GM18507 (cell line): ENCODE data around the gene FOXJ2.
"Not testable (repeated sequence)": the region's sequence is repeated elsewhere in the genome, so short reads cannot be mapped to it uniquely, and the experiment has no call there.

ENCODE experiments used
- DNase-seq: peaks from one replicate; pipeline ENCODE4 v3.0.0; 2011; ENCODE audit warnings: low read depth; ENCODE audit not compliant: insufficient read length; ENCODE audit errors: extremely low spot score
- FAIRE-seq: peaks from 2 replicates; lab custom pipeline; 2011; peaks lifted over from hg19 to GRCh38; lab: Jason Lieb, UNC

The FOXJ2 gene

DNA sequence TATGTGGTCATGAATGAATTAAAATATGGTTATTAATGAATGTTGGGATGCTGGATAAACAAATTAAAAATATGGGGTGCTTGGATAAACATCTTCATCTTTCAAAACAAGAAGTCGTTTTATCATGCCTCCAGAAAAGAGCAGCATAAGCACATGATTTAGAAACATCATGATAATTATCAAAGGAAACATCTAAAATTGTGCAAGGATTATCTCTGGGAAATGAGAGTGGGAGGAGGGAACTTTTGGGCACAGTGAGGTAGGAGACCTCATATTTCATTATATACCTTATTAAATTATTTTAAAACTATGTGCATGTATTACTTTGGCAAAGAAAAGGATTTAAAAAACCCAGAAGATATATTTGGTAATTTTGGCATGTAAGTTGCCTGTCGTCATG lies 24.8 kb downstream of the FOXJ2 start:
- DNase-seq, result no peak
- FAIRE-seq, result no peak

DNA sequence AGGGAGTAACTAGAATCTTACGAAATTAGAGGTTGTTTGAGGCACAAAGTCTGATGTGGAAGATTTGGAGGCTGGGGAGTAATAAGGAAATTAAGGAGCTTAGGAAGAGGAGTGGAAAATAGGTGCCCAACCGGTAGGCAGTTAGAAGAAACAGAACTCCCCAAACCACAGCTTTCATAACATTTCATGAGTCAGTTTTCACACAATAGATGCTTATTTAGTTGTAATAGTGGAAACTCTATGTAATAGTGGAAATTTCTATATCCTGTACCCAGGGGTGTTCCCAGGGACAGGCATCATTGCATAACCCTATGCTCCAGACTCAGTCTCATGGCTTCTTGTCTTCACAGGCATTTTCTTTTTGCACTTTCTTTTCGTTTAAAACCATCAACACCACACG lies 25.3 kb downstream of the FOXJ2 start:
- DNase-seq (no peak), FAIRE-seq (no peak)

DNA sequence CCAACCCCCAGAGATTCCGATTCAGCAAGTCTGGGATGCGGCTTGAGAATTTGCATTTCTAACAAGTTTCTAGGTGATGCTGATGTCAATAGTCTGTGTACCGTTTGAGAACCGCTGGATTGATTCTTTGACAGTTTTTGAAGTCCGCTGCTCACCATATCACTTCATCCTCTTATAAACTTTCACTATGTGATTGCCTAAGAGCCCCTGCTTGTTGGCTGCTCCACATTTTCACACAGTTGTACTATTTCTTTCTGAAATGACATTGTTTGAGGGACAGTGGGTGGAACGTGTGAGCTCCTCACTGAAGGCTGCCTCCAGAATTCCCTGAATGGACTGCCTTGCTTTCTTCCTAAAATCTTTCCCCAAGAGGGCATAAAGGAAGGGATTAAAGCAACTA lies 26.0 kb downstream of the FOXJ2 start:
- no peak for FAIRE-seq

DNA sequence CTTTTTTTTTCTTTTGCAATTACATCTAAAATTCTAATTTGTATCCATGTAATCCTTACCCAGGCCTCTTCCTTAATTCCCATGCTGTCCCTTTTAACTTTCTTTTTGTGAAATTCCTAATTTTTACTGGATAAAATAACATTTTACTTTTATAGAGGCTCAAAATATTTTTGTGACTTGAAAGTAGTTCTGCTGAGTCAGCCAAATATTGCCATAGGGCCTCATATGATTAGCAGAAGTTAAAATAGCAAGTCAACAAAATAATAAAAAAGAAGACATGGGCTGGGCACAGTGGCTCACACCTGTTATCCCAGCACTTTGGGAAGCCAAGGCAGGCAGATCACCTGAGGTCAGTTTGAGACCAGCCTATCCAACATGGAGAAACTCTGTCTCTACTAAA lies 31.6 kb downstream of the FOXJ2 start:
- FAIRE-seq, result no peak
- DNase-seq, result no peak

More for the DNA sequence above, 26.0 kb downstream of the FOXJ2 start:
- DNase-seq, result no peak

DNA sequence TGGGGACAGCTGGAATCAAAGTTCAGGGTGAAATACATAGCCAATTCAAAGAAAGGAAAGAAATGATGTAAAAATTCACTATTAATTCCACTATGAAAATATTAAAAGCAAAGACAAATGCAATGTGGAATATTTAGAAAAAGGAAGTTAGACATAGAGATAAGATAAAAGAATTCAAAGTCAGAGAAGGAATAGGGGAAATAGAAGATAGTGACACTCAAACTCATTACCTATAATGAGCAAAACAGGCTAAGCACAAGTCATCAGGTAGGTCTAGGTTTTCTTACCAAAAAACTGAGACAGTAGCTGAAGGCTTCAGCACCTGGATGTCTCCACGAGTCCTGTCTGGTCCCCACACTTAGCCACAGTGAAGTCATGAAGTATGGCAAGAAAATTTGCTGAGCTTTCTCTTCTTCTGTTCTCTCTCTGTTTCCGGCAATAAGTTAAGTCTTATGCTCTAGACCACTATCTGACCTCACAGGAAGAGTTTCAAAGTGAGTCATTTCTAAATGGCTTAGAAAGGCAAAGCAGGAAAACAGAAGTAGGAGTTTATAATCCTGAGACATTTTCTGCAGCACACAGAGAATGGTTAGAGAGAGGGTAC lies 33.6 kb downstream of the FOXJ2 start, which contains the start of gene C3AR1:
Gene C3AR1 (minus strand): TSS at position 369 of the 604 bp plus-strand sequence. CDS start 6,174 bp downstream, outside the sequence.
- FAIRE-seq (peak; percentile 81), DNase-seq (no peak)

DNA sequence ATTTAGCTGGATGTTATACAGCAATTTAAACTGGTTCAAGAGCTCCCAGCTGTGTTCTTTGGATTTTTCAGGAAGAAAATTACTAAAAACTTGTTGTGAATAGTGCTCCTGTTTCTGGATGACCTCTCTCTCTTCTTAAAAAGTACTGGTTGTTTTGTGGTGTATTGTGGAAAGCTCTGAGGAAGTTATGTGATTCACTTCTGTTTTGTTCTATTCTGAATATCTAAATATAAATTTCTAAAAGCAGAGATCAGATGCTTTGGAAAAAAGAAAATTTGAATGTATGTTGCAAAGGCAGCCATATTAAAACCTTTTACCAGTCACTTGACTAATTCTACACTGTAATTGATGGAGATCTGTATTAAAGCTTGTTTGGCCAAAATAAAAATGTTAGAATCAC lies 37.1 kb downstream of the FOXJ2 start:
- DNase-seq, result no peak
- no peak for FAIRE-seq

DNA sequence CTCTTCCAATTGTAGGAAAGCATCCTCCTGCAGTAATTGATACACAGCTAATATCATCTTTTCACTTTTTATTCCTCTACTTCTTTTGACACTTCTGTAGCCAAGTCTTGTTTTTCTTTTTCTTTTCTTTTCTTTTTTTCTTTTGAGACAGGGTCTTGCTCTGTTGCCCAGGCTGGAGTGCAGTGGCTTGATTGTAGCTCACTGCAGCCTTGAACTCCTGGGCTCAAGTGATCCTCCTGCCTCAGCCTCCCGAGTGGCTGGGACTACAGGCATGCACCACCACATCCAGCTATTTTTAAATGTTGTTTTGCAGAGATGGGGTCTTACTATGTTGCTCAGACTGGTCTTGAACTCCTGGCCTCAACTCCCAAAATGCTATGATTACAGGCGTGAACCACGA lies 39.3 kb downstream of the FOXJ2 start:
- not testable (repeated sequence) for DNase-seq, FAIRE-seq

DNA sequence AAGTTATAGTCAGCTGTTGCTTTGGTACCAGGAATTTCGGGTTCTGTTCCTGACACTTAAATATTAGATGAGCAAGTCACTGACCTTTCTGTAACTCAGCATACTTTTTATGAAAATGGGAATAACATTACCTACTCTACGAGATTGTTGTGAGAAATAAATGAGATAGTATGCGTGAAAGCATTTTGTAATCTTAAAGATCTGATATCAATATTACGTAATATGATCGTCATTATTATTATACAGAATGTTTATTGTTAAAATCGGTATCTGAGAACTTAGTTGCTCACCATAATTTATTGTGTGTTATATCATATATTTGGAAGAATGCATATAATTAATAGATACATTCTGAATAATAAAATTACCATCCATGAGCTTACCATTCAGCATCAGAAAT lies 43.4 kb downstream of the FOXJ2 start:
- FAIRE-seq (no peak), DNase-seq (no peak)

DNA sequence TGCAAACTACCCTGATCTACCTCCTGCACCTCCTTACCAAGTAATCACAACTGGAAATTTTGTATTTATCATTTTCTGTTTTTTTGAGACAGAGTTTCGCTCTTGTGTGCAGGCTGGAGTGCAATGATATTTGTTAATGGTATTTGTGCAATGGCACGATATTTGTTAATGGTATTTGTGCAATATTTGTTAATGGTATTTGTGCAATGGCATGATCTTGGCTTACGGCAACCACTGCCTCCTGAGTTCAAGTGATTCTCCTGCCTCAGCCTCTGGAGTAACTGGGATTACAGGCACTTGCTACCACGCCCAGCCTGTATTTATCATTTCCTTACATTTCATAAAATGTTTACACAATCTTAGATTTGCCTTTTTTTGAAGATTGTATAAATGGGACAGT lies 43.9 kb downstream of the FOXJ2 start:
- DNase-seq (no peak), FAIRE-seq (no peak)

DNA sequence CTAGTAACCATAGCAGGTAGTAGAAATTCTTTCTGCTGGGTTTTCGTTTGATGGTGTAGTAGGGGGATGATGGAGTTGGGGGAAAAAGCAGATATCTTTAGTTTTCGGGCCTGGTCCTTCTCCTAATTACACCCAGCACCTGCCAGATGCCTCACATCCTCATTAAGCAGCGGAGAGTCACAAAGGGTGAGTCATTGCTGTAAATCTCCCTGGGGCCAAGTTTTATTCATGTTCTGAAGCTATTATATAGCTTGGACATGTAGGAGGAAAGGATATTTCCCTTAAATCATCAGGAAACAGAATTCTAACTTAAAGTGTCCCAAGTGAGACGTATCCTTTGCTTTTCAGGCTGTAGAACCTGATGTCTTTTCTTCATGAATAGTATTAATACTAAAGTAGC lies 44.7 kb downstream of the FOXJ2 start:
- no peak for DNase-seq
- no peak for FAIRE-seq

DNA sequence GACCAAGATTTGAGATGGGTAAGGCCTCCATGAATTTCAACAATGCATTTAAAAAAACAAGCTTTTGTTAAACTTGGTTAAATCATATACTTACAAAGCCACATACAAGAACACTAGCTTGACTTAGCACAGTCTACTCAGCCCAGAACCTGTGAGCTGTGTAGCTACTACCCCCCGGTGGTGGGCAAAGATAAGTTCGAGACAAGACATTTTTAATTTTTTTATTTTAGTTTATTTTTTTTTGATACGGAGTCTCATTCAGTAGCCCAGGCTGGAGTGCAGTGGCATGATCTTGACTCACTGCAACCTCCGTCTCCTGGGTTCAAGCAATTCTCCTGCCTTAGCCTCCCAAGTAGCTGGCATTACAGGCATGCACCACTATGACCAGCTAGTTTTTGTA lies 45.9 kb downstream of the FOXJ2 start:
- DNase-seq (no peak), FAIRE-seq (no peak)

DNA sequence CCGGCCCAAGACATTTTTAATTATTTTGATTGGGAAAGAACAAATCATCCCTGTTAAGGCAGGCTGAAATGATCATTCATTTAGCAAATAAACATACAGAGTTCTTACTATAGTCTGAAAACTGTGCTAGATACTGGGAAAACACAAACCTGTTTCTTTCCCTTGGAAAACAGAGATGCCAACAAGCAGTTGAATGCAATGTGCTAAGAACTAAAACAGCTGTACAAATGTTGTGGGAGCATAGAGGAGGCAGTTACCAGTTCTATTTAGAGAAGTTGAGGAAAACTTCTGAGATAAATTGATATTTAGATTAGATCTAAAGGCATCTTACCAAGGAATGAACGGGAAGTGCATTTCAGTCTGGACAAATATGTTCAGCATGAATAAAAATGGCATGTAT lies 46.4 kb downstream of the FOXJ2 start:
- DNase-seq (no peak), FAIRE-seq (no peak)

DNA sequence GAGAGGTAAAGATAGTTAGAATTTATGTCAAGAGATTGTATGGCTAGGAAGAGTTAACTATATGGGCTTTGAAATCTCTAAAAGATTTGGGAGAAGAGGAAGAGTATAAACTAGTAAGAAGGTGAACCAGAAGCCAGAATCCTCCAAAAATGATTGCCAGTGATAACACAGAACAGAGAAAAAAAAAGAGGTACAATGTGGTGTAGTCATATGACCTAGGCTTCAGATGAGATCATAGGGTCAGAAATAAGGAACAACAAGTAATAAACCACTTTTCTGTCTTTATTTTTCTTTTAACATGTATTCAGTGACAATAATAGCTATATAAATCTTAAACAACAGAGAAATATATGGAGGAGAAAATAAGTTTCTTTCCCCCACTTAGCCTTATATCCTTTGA lies 47.6 kb downstream of the FOXJ2 start:
- no peak for DNase-seq
- no peak for FAIRE-seq

DNA sequence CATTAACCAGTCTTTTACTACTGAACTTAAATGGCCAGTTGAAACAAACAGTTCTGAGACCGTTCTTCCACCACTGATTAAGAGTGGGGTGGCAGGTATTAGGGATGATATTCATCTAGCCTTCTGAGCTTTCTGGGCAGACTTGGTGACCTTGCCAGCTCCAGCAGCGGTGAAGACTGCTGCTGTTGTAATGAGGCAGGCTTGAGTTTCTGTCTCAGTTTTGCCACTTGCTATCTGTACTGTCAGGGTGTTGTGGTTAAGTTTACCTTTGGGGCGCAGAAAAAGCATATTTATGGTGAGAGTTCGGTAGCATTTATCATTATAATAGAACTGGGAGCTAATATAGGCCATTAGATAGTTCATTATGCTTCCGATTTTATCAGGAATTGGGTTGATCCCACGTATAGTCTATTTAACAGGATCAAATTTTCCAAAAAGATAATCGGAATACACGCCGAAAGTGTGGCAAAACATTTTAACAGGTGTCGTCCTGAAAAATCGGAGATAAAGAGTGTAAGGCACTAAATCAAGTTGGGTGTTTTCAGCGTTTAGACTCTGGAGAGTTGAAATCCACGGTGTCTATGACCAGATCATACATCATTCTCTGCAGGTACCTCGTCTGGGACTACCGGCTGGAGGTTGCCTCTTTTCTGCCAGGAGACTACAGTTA lies 48.9 kb downstream of the FOXJ2 start:
- DNase-seq (no peak), FAIRE-seq (peak; percentile 62)

DNA sequence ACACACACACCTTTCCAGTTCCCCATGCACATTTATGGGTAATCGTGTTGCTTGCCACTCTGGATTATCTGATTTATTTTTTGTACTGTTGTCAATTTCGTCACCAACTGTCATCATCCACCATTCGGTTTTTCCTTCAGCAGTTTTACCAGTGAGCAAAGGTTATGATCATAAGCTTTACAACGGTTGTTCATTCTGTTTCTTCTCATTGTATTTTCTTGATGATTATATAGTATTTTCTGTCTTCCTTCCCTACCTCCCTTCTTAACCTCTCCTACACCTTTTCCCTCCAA lies 50.2 kb downstream of the FOXJ2 start:
- FAIRE-seq (no peak), DNase-seq (no peak)

DNA sequence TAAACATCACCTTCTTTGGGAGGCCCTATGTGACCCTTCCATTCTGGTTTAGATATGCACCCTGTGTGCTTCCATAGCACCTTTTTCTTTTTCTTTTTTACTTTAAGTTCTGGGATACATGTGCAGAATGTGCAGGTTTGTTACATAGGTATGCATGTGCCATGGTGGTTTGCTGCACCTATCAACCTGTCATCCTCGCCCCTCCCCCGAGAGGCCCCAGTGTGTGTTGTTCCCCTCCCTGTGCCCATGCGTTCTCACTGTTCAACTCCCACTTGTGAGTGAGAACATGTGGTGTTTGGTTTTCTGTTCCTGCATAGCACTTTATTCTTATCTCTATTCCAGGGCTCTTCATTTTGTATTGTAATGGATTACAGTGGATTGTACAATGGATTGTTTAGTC lies 51.8 kb downstream of the FOXJ2 start:
- FAIRE-seq, DNase-seq: not testable (repeated sequence)

DNA sequence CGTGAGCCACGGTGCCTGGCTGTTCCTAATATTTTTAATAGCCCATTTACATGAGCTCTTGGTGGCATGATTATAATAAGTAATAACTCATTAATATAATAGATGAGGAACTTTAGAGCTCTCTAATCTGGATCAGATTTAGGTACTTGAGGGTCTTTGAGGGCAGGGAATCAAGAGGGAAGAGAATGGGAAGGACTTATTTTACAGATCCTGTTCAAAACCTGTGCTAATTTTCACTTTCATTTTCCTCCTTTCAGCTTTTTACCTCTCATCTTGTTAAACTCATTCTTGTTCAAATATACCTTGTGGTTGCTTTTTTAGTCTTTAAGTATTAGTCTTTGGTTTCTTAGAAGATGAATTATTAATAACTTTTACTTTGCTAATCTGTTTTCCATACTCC lies 55.1 kb downstream of the FOXJ2 start:
- FAIRE-seq (peak; percentile 76), DNase-seq (no peak)

DNA sequence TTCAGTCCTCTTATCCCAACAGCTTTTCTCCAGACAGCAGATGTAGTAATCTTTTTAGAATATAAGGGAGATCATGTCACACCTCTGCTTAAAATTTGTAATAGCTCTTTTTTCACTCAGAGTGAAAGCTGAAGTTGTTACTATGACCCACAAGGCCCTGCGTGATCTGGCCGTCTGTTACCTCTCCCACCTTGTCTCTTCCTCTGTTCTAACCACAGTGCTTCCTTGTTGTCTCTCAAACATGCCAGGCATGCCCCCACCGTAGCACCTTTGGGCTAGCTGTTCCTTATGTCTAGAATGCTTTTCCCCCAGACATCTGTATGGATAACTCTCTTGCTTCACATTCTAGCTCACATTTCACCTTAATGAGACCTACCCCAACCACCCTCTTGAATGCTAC lies 56.1 kb downstream of the FOXJ2 start:
- FAIRE-seq, result peak; percentile 93

DNA sequence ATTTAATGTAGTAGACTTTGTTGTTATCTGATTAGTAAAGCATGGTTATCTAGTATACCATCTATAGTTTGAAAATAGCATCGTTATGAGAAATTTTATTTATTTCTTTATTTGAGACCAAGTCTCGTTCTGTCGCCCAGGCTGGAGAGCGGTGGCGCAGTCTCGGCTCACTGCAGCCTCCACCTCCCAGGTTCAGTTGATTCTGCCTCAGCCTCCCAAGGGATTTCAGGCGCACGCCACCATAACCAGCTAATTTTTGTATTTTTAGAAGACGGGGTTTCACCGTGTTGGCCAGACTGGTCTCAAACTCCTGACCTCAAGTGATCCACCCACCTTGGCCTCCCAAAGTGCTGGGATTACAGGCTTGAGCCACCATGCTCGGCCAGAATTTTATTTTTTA lies 56.8 kb downstream of the FOXJ2 start:
- peak; percentile 36 for FAIRE-seq
- DNase-seq, result not testable (repeated sequence)

More for the DNA sequence above, 56.1 kb downstream of the FOXJ2 start:
- no peak for DNase-seq

DNA sequence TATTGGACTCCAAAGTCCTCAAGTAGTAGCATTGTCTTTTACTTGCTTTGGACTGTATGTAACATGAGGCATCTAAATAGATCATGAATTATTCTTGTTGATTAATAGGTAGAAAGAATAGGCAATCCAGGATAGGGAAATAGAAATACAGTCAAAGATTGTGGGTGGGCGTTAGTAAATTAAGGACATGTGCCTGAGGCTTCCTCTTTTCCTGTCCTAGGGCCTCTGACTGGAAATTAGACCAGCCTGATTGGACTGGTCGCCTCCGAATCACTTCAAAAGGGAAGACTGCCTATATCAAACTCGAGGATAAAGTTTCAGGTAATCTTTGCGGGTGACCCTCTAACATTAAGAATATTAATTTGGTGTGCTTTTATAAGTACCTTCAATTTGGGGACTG lies 57.2 kb downstream of the FOXJ2 start:
- FAIRE-seq (no peak), DNase-seq (no peak)

DNA sequence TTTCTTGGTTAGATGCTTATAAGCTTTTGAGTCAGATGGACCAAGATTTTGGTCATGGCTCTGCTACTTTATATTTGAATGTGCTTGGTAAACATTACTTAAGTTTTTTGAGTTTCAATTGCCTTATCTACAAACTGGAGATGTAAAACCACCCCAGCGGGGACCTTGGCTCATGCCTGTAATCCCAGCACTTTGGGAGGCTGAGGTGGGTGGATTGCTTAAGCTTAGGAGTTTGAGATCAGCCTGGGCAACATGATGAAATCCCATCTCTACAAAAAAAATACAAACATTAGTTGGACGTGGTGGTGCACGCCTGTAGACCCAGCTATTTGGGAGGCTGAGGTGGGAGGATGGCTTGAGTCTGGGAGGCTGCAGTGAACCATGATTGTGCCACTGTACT lies 60.8 kb downstream of the FOXJ2 start:
- FAIRE-seq, result no peak
- no peak for DNase-seq
